Activated effector memory CD4-positive, alpha-beta T cell treated with Interleukin-2 at 50 U/mL for 16 hours (primary cell): ENCODE results near the gene ZC3HAV1.
A peak's percentile ranks its signal among the peaks of the same experiment; 100 is the strongest.
"Not testable (repeated sequence)": the region's sequence is repeated elsewhere in the genome, so short reads cannot be mapped to it uniquely, and the experiment has no call there.

ENCODE experiments used
- DNase-seq: peaks from one replicate; pipeline ENCODE4 v3.0.0-alpha.2; 2020

ZC3HAV1 gene

DNA sequence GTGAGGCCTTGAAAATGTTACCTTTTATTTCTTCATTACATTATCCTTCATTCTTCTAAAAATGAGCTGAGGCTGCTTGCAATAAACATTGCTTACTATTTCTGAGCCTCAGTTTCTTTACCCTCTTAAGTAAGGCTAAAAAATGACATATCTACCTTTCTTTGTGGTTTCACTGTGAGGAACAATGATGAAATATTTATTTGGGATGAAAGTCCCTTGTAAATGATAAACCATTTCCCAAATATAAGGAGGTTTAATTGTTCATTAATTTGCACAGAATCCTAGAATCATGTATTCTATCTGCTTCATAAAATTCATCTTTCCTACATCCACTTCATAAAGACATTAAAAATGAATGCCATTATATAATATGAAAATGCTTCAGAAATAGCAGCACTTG, 27.9 kb downstream of the ZC3HAV1 start:
- DNase-seq: no peak

GRCh38 chr7:139080905-139081304, 28.6 kb downstream of the ZC3HAV1 start:
- no peak for DNase-seq

DNA sequence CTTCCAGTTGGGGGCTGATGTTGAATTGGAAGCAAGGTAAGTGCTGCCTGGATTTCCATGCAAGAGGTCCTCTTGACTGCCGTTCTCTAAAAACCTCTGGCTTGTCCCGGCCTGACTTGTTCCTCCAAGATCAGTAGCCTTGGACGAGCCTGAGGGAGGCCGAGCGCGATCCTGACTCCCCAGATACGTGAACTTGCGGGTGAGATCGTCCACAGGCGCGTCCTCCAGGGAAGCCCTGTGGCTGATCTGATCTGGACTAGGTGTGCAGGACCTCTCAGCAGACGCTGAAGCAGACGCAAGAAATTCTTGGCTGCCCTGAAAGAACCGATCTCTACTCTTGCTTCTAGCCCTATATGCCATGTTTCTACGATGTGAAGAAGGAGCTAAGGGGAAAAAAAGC, 29.7 kb downstream of the ZC3HAV1 start:
- no peak for DNase-seq

DNA sequence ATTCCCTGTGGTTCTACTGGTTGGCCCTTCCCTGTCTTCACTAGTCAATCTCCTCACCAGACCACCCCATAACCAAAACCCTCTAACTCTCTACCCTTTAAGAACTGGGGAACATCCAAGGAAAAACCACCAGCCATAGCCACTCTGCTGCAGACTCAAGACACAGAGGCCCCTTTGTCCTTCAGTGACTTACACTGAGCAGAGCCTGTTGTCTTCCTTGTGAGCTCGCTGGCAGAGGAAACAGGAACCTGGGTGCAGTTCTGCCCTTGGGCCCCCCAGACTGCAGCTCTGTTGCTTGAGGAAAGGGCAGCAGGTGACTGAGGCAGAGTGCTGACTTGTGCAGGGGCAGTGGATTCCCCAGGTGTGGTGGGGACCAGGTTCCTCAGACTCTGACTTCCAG, 30.6 kb downstream of the ZC3HAV1 start:
- no peak for DNase-seq

DNA sequence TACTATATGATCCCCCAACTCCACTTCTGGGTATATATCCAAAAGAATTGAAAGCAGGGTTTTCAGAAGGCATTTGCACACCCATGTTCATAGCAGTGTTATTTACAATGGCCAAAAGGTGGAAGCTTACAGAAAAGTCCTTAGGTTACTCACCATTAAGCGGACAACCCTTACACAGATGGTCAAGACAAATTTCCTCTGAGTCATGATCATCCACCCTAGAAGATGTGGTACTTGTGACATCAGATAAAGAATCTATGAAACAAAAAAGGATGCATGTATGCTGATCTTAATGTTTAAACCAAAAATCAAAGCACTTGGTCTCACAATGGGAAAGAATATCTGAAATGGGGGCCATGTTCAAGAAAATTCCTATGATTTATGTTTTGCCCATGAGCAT, 31.1 kb downstream of the ZC3HAV1 start:
- no peak for DNase-seq

DNA sequence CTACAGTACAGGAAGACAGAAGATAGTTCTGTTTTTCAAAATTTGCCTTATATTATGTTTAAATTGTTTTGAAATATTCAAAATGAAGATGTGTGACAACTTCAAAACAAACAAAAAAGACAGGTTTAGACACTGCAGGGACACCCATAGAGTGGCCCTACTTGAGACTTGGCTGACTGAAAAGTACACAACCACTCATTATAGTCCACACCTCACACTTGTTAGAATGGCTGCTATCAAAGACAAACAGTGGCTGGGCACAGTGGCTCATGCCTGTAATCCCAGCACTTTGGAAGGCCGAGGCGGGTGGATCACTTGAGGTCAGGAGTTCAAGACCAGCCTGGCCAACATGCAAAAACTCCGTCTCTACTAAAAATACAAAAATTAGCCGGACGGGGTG, 31.8 kb downstream of the ZC3HAV1 start:
- not testable (repeated sequence) for DNase-seq

GRCh38 chr7:139075871-139076686, 33.4 kb downstream of the ZC3HAV1 start:
- no peak for DNase-seq

DNA sequence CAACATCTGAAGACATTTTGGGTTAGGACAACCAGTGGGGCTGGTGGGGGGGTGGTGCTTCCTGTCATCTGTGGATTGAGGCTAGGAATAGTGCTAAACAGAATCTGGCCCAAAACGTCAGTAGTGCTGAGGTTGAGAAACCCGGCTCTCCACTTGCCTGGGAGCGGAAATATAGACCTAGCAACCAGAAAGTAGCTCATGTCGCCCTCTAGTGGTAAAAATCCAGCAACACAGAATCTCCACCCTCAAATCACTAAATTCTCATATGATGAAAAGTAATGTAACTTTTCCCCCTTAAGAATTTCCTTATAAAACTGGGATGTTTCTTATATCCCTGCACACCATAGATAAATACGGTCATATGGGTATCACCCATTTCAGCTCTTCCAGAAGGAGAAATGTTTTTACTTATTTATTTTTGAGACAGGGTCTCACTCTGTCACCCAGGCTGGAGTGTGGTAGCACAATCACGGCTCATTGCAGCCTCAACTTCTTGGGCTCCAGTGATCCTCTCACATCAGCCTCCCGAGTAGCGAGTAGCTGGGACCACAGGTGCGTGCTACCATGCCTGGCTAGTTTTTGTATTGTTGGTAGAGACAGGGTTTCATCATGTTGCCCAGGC, 34.4 kb downstream of the ZC3HAV1 start:
- peak; percentile 52 for DNase-seq

DNA sequence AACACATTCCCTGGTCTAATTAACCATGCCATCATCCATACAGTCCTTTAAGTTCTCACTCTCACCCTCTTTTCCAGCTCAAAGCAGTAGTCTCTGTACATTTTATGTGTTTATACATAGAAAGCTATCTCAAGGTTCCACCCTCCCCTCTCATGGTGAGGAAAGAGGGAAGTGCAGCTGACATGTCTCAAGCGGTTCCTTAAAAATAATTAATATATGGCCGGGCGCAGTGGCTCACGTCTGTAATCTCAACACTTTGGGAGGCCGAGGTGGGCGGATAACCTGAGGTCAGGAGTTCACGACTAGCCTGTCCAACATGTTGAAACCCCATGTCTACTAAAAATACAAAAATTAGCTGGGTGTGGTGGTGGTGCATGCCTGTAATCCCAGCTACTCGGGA, 36.7 kb downstream of the ZC3HAV1 start:
- no peak for DNase-seq

- no peak for DNase-seq
These were observed 37.8 kb downstream of the ZC3HAV1 start for GRCh38 chr7:139071680-139072079.

GRCh38 chr7:139068544-139069399, 40.7 kb downstream of the ZC3HAV1 start:
- DNase-seq: no peak

GRCh38 chr7:139066315-139066714, 43.2 kb downstream of the ZC3HAV1 start:
- no peak for DNase-seq

DNA sequence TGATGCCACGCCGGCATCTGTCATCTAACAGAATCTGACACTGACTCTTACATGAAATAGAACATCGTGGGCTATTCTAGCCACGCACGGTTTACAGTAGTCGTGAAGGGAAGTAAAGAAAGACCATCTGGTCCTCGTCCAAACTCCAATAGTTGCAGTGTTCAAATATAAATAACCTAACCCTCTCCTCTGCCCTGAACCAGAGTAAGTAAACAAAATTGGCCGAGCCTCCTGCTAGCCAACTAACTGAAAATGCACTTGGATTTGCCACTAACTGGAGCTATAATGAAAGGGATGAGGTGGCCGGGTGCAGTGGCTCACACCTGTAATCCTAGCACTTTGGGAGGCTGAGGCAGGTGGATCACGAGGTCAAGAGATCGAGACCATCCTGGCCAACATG, 44.2 kb downstream of the ZC3HAV1 start:
- DNase-seq: no peak

DNA sequence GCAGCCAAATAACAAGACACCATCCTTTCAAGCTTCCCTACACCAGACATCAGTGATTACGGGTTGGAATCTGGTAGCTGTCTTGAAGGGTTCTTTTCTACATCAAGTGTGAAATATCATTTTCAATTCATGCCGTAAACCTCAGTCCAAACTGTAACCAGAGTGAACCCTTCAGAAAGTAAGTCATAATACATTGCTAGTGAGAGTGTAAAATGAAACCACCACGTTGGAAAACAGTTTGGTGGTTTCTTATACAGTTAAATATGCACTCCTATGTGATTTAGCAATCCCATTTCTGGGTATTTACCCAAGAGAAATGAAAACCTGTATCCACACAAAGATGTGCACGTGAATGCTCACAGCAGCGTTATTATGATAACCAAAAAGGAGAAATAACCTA, 48.1 kb downstream of the ZC3HAV1 start:
- no peak for DNase-seq

DNA sequence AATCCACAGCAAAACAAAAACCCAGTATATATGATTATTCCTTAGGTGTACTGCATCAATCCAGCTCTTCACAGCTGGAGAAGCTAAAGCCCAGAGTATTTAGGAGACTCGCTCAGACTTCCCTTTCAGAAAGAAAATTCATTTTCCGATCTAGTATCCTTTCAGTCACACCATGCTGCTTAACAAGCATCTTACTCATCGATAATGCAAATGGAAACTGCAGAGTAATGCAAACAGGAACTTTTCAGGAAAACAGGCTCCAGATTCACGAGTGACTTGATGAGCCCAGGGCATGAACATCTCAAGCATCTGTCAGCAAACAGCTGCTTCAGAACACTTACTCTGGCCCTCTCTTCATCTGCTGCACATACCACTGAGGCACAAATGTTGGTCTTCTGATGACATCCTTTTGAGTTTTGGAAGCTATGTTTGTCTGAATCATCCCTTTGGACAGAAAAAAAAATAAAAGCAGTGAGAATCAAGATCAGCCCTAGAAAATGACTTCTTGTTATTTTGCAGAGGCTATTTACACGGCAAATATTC, 48.8 kb downstream of the ZC3HAV1 start:
- DNase-seq: no peak

DNA sequence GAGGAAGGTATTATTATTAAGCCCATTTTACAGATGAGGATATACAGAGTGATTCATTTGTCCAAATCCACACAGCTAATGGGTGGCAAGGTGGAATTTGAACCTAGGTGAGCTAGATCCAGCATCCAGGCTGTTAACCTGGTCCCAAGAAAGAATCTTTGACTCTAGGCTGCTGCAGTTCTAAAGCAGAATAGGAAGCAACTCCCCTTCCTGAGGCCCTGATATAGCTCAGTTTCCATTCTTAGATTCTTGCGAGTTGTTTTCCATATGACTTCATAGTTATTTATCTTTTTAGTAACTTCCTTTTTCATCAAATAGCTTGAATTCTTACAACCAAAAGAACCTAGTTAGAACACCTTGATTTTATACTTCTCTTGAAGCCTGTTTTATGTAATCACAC, 49.6 kb downstream of the ZC3HAV1 start:
- no peak for DNase-seq

DNA sequence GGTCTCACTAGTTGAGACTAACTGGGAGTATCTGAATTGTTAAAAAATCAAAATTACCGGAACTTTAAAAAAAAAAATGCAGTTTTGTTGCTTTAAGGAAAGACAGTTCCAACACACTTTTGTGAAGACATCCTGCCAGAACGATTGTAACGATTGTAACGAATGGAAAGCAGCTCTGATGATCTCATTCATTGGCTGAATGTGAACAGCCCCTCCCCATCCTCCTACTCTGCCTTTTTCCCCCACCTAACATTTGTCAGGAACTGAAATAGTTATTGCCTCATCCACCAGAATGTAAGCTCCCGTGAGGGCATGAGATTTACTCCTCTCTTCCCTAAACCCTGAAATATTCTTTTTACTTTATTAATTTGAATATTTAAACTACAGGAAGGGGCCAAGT, 50.6 kb downstream of the ZC3HAV1 start:
- DNase-seq: no peak

- DNase-seq: no peak
These were observed 53.8 kb downstream of the ZC3HAV1 start for GRCh38 chr7:139055674-139056073.

GRCh38 chr7:139054656-139055055, 54.9 kb downstream of the ZC3HAV1 start:
- not testable (repeated sequence) for DNase-seq

- DNase-seq: no peak
These were observed 55.4 kb downstream of the ZC3HAV1 start for GRCh38 chr7:139054101-139054500.

- DNase-seq: no peak
These were observed 57.9 kb downstream of the ZC3HAV1 start for GRCh38 chr7:139051655-139052054.

GRCh38 chr7:139049936-139050335, 59.6 kb downstream of the ZC3HAV1 start:
- DNase-seq: no peak

GRCh38 chr7:139049111-139049510, 60.4 kb downstream of the ZC3HAV1 start:
- no peak for DNase-seq
